ENCODE measurements around the gene DENND5B. TPM values are rescaled to one million over a fixed set of nuclear protein-coding genes. Genes with fewer than 3 reads are reported as not detected.
"Not testable (repeated sequence)": the region's sequence is repeated elsewhere in the genome, so short reads cannot be mapped to it uniquely, and the experiment has no call there.

The DENND5B gene
- total RNA-seq, 4 donors from 2014 or later = 4.6 to 6.4 (median 5.4) TPM

DNA sequence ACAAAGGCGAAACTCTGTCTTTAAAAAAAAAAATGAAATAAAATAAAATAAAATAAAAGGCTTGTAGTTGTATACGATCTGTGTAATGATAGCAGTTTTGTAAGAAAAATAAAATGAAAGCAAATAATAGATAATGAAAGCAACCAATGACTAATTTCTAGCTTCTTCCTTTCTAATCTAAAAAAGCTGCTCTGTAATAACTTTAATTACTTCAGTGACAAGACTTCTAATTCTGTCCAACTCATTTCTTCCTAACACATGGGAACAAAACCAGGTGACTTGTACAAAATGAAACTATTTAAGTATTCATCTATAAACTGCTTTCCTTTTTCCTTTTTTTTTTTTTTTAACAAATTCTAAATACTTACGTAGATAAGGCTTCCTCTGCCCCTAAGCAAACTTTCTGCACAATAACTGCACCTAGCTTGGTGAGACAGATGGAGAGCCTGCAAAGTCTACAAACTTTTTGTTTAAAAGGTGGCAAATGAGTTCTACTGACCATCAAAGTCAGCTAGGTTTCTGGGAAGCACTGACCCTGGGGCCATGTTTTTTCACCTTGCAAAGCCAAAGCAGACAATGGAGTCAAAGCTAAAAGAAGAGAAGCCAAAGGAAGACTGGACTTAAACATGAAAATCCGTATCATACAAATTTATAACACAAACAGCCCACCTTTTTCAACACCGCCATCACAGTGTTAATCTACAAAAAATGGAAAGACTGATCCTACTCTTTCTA, 28.2 kb downstream of the DENND5B start:
- WGBS, 2 donors = 80 to 86% methylated on average over 5 of the region's 5 CpGs
- intact Hi-C loops (cut with DNase I; ENCODE audit: low total_unique reads) = no loop called here
- TF ChIP-seq, protein P1, sequence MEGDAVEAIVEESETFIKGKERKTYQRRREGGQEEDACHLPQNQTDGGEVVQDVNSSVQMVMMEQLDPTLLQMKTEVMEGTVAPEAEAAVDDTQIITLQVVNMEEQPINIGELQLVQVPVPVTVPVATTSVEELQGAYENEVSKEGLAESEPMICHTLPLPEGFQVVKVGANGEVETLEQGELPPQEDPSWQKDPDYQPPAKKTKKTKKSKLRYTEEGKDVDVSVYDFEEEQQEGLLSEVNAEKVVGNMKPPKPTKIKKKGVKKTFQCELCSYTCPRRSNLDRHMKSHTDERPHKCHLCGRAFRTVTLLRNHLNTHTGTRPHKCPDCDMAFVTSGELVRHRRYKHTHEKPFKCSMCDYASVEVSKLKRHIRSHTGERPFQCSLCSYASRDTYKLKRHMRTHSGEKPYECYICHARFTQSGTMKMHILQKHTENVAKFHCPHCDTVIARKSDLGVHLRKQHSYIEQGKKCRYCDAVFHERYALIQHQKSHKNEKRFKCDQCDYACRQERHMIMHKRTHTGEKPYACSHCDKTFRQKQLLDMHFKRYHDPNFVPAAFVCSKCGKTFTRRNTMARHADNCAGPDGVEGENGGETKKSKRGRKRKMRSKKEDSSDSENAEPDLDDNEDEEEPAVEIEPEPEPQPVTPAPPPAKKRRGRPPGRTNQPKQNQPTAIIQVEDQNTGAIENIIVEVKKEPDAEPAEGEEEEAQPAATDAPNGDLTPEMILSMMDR (IDR thresholded peaks at IDR 0.05) = no peak
- TF ChIP-seq POLR2A (IDR thresholded peaks at IDR 0.05) = no peak
- no peak overlapping the region for H3K4me3 ChIP-seq (ENCODE audit: low read depth, poor library complexity, severe bottlenecking)
- DNase-seq (ENCODE audit: low spot score in 2 of 2) = no peak

DNA sequence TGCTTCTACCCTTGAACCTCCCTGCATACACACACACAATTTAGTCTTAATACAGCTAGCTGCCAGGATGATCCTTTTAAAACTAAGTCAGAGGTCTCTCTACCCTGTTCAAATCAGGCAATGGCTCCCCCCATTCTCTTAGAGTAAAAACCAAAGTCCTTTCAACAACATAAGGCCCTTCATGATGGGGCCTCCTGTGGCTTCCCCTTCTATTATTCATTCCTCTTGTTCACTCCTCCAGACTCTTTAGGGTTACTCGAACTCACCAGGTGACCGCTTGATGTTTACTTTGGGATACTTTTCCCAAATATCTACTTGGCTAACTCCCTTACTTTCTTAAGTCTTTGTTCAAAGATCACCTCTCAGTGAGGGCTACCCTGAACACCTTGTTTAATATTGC, 30.4 kb downstream of the DENND5B start:
- no peak for DNase-seq (ENCODE audit: low spot score in 2 of 2)
- 86 to 95% methylated on average over 2 of the region's 2 CpGs for WGBS, 2 donors
- no peak for TF ChIP-seq POLR2A (IDR thresholded peaks at IDR 0.05)
- TF ChIP-seq, protein P1 (IDR thresholded peaks at IDR 0.05) = no peak
- intact Hi-C loops (cut with DNase I; ENCODE audit: low total_unique reads) = no loop called here
- H3K4me3 ChIP-seq (ENCODE audit: low read depth, poor library complexity, severe bottlenecking) = no peak overlapping the region

DNA sequence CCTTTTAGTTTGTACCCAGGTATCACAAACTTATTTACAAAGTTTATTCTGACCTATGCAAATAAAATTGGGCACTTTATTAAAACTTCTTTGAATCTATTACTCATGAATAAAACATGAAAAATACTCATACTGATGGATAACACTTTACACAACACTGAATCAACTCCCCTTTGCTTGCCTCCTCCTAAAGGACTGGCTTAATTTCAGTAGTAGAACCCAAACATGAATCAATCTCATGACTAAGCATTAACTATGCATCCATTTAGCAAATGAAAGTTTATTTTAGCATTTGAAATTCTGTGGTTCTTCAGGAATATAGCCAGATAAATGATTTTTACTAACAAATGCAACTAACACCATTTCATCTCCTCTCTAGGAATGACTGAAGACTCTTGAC, 32.4 kb downstream of the DENND5B start:
- DNase-seq (ENCODE audit: low spot score in 2 of 2) = no peak
- intact Hi-C loops (cut with DNase I; ENCODE audit: low total_unique reads) = no loop called here
- TF ChIP-seq, protein P1 (IDR thresholded peaks at IDR 0.05) = no peak
- TF ChIP-seq POLR2A (IDR thresholded peaks at IDR 0.05) = no peak
- H3K4me3 ChIP-seq (ENCODE audit: low read depth, poor library complexity, severe bottlenecking) = no peak overlapping the region

DNA sequence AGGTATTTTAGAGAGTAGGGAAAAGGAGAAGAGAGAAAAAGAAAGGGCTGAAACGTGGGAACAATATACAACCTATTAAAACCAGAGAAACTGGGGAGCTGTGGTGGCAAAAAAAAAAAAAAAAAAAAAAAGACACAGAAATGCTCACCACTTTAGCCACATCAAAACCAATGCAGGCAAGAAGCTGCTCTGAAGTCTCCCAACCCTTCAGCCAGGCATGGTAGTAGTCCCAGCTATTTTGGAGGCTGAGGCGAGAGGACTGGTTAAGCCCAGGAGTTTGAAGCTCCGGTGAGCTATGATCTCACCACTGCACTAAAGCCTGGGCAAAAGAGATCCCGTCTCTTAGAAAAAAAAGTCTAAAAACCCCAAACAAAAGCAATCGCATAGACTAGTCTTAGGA, 33.2 kb downstream of the DENND5B start:
- no peak for DNase-seq (ENCODE audit: low spot score in 2 of 2)
- H3K4me3 ChIP-seq (ENCODE audit: low read depth, poor library complexity, severe bottlenecking) = no peak overlapping the region
- WGBS, 2 donors = 88 to 90% methylated on average over 5 of the region's 5 CpGs
- TF ChIP-seq, protein P1 (IDR thresholded peaks at IDR 0.05) = no peak
- no peak for TF ChIP-seq POLR2A (IDR thresholded peaks at IDR 0.05)
- intact Hi-C loops (cut with DNase I; ENCODE audit: low total_unique reads) = no loop called here

DNA sequence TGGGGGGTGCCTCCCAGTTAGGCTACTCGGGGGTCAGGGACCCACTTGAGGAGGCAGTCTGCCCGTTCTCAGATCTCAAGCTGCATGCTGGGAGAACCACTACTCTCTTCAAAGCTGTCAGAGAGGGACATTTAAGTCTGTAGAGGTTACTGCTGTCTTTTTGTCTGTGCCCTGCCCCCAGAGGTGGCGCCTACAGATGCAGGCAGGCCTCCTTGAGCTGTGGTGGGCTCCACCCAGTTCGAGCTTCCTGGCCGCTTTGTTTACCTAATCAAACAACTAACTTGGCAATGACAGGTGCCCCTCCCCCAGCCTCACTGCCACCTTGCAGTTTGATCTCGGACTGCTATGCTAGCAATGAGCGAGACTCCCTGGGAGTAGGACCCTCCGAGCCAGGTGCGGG, 35.5 kb downstream of the DENND5B start:
- DNase-seq (ENCODE audit: low spot score in 2 of 2); intact Hi-C loops (cut with DNase I; ENCODE audit: low total_unique reads); H3K4me3 ChIP-seq (ENCODE audit: low read depth, poor library complexity, severe bottlenecking): not testable (repeated sequence)
- WGBS, 2 donors = 96 to 97% methylated on average over 9 of the region's 9 CpGs

DNA sequence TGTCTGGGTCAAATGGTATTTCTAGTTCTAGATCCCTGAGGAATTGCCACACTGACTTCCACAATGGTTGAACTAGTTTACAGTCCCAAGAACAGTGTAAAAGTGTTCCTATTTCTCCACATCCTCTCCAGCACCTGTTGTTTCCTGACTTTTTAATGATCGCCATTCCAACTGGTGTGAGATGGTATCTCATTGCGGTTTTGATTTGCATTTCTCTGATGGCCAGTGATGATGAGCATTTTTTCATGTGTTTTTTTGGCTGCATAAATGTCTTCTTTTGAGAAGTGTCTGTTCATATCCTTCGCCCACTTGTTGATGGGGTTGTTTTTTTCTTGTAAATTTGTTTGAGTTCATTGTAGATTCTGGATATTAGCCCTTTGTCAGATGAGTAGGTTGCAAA, 40.3 kb downstream of the DENND5B start:
- intact Hi-C loops (cut with DNase I; ENCODE audit: low total_unique reads); H3K4me3 ChIP-seq (ENCODE audit: low read depth, poor library complexity, severe bottlenecking); DNase-seq (ENCODE audit: low spot score in 2 of 2): not testable (repeated sequence)
- 96 to 99% methylated on average over 3 of the region's 3 CpGs for WGBS, 2 donors

DNA sequence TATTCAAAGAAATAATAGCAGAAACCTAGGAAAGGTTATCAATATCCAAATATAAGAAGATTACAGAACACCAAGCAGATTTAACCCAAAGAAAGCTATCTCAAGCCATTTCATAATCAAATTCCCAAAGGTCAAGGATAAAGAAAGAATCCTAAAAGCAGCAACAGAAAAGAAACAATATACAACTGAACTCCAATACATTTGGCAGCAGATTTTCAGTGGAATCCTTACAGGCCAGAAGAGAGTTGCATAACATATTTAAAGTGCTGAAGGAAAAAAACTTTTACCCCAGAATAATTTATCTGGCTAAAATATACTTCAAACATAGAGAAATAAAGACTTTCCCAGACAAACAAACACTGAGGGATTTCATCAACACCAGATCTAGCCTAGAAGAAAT, 54.3 kb downstream of the DENND5B start:
- DNase-seq (ENCODE audit: low spot score in 2 of 2) = no peak
- H3K4me3 ChIP-seq (ENCODE audit: low read depth, poor library complexity, severe bottlenecking) = no peak overlapping the region
- TF ChIP-seq, protein P1 (IDR thresholded peaks at IDR 0.05) = no peak
- no peak for TF ChIP-seq POLR2A (IDR thresholded peaks at IDR 0.05)
- intact Hi-C loops (cut with DNase I; ENCODE audit: low total_unique reads) = no loop called here

Measured in lower leg skin (tissue), 4 donors.